ENCODE data around the gene TBC1D1.

Gene TBC1D1

GRCh38 chr4:38037612-38038011 is 146.7 kb downstream of the TBC1D1 start:
- in situ Hi-C loops (cut with MboI; ENCODE audit: low sequenced_read_pairs), result loop anchor here (10.0 to 25.0 kb wide), 2 partner anchors 223 to 400 kb away; no protein-coding TSS in a partner anchor

GRCh38 chr4:38040619-38041018 is 149.7 kb downstream of the TBC1D1 start:
- in situ Hi-C loops (cut with MboI; ENCODE audit: low sequenced_read_pairs), result loop anchor here (25.0 kb wide), 1 partner anchor 403 kb away; no protein-coding TSS in a partner anchor

- in situ Hi-C loops (cut with MboI; ENCODE audit: low sequenced_read_pairs), result loop anchor here (25.0 kb wide), 1 partner anchor 407 kb away; no protein-coding TSS in a partner anchor
Observed at GRCh38 chr4:38044060-38044459, 153.2 kb downstream of the TBC1D1 start.

GRCh38 chr4:38045289-38045988 is 154.6 kb downstream of the TBC1D1 start:
- in situ Hi-C loops (cut with MboI; ENCODE audit: low sequenced_read_pairs), result loop anchor here (25.0 kb wide), 1 partner anchor 408 kb away; no protein-coding TSS in a partner anchor

GRCh38 chr4:38046727-38047489 is 156.0 kb downstream of the TBC1D1 start:
- in situ Hi-C loops (cut with MboI; ENCODE audit: low sequenced_read_pairs), result loop anchor here (25.0 kb wide), 1 partner anchor 410 kb away; no protein-coding TSS in a partner anchor

GRCh38 chr4:38049545-38050170 is 158.8 kb downstream of the TBC1D1 start:
- in situ Hi-C loops (cut with MboI; ENCODE audit: low sequenced_read_pairs), result loop anchor here (25.0 kb wide), 2 partner anchors 412 to 688 kb away; no protein-coding TSS in a partner anchor

GRCh38 chr4:38050560-38051350 is 159.9 kb downstream of the TBC1D1 start:
- in situ Hi-C loops (cut with MboI; ENCODE audit: low sequenced_read_pairs), result loop anchor here (25.0 kb wide), 1 partner anchor 687 kb away; no protein-coding TSS in a partner anchor

GRCh38 chr4:38055566-38055965 is 164.7 kb downstream of the TBC1D1 start:
- in situ Hi-C loops (cut with MboI; ENCODE audit: low sequenced_read_pairs), result loop anchor here (25.0 kb wide), 1 partner anchor 682 kb away; no protein-coding TSS in a partner anchor

- in situ Hi-C loops (cut with MboI; ENCODE audit: low sequenced_read_pairs), result loop anchor here (25.0 kb wide), 1 partner anchor 681 kb away; no protein-coding TSS in a partner anchor
Observed at GRCh38 chr4:38056011-38056685, 165.3 kb downstream of the TBC1D1 start.

- in situ Hi-C loops (cut with MboI; ENCODE audit: low sequenced_read_pairs), result loop anchor here (25.0 kb wide), 1 partner anchor 679 kb away; no protein-coding TSS in a partner anchor
Observed at GRCh38 chr4:38058151-38058550, 167.3 kb downstream of the TBC1D1 start.

GRCh38 chr4:38060829-38061431 is 170.0 kb downstream of the TBC1D1 start:
- in situ Hi-C loops (cut with MboI; ENCODE audit: low sequenced_read_pairs), result loop anchor here (25.0 kb wide), 1 partner anchor 676 kb away; no protein-coding TSS in a partner anchor

GRCh38 chr4:38062088-38062775 is 171.3 kb downstream of the TBC1D1 start:
- in situ Hi-C loops (cut with MboI; ENCODE audit: low sequenced_read_pairs), result loop anchor here (25.0 kb wide), 1 partner anchor 675 kb away; no protein-coding TSS in a partner anchor

- in situ Hi-C loops (cut with MboI; ENCODE audit: low sequenced_read_pairs), result loop anchor here (25.0 kb wide), 1 partner anchor 675 kb away; no protein-coding TSS in a partner anchor
Observed at GRCh38 chr4:38062776-38063097, 171.9 kb downstream of the TBC1D1 start.

GRCh38 chr4:38065176-38065575 is 174.3 kb downstream of the TBC1D1 start:
- in situ Hi-C loops (cut with MboI; ENCODE audit: low sequenced_read_pairs), result loop anchor here (25.0 kb wide), 1 partner anchor 672 kb away; no protein-coding TSS in a partner anchor

GRCh38 chr4:38065900-38066299 is 175.0 kb downstream of the TBC1D1 start:
- in situ Hi-C loops (cut with MboI; ENCODE audit: low sequenced_read_pairs), result loop anchor here (25.0 kb wide), 1 partner anchor 671 kb away; no protein-coding TSS in a partner anchor

- in situ Hi-C loops (cut with MboI; ENCODE audit: low sequenced_read_pairs), result loop anchor here (25.0 kb wide), 1 partner anchor 670 kb away; no protein-coding TSS in a partner anchor
Observed at GRCh38 chr4:38067499-38067898, 176.6 kb downstream of the TBC1D1 start.

- in situ Hi-C loops (cut with MboI; ENCODE audit: low sequenced_read_pairs), result loop anchor here (25.0 kb wide), 1 partner anchor 669 kb away; no protein-coding TSS in a partner anchor
Observed at GRCh38 chr4:38068107-38068506, 177.2 kb downstream of the TBC1D1 start.

- in situ Hi-C loops (cut with MboI; ENCODE audit: low sequenced_read_pairs), result loop anchor here (25.0 kb wide), 1 partner anchor 668 kb away; no protein-coding TSS in a partner anchor
Observed at GRCh38 chr4:38069271-38069760, 178.4 kb downstream of the TBC1D1 start.
